ENCODE data around the gene UGT1A10.

UGT1A10 gene

DNA sequence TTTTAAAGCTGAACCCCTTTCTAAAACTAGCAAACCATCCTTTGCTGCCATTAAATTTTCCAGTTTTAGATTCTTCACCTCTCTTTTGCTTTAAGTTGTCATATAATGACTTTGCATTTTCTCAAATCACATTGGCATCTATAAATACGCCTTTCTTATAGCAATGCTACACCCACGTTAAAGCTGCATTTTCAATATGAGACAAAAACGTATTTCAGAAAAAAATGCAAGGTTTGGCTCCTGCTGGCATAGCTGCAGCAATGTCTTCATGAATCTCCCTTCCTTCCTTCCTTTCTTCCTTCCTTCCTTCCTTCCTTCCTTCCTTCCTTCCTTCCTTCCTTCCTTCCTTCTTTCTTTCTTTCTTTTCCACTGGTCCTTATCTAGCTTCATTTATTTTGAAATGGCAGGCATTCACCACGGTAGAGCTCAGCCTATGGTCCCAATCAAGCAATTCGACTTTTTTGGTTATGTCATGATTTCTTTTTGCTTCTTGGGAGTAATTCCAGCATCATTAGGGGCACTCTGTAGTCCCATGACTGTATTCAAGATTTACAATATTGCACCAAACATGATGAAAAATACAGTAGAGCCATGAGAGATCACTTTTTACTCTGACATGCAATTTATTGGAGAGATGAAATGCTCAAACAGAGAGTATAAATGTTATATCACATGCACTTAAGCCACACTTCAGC lies 8.8 kb upstream of the UGT1A10 start:
- Histone ChIP-seq H3K79me2 (ENCODE audit: control insufficient read depth, low read length) (no peaks in the 10 kb centered on the region), H3K36me3 (ENCODE audit: control insufficient read depth, low read length) (no peaks in the 10 kb centered on the region), H4K20me1 (ENCODE audit: control insufficient read depth, insufficient read depth, low read depth, low read length) (no peaks in the 10 kb centered on the region), H3K4me3 (ENCODE audit: low read length) (no peak overlapping the region), H3K9me2 (replicated peaks; ENCODE audit: control insufficient read depth, low read length) (no peaks in the 10 kb centered on the region), H3K27ac (ENCODE audit: low read depth, low read length) (no peak overlapping the region), H3K4me1 (ENCODE audit: control insufficient read depth, low read length) (no peaks in the 10 kb centered on the region), H3F3A (ENCODE audit: control insufficient read depth, insufficient read depth) (no peaks in the 10 kb centered on the region), H3K4me2 (ENCODE audit: low read length) (no peak overlapping the region), H3K9me3 (ENCODE audit: control insufficient read depth, insufficient read depth, low read length) (peaks cover 11% of the 10 kb centered on the region; the same call in 1 of the 2 replicates), H3K27me3 (ENCODE audit: control insufficient read depth, low read length) (0 out of 2 replicates have a peak, but pooled peaks cover 4% of the 10 kb centered on the region)
- TF ChIP-seq EZH2phosphoT487 (IDR thresholded peaks at IDR 0.05; ENCODE audit: borderline replicate concordance, low read length) = no peak
- TF ChIP-seq, protein P1, sequence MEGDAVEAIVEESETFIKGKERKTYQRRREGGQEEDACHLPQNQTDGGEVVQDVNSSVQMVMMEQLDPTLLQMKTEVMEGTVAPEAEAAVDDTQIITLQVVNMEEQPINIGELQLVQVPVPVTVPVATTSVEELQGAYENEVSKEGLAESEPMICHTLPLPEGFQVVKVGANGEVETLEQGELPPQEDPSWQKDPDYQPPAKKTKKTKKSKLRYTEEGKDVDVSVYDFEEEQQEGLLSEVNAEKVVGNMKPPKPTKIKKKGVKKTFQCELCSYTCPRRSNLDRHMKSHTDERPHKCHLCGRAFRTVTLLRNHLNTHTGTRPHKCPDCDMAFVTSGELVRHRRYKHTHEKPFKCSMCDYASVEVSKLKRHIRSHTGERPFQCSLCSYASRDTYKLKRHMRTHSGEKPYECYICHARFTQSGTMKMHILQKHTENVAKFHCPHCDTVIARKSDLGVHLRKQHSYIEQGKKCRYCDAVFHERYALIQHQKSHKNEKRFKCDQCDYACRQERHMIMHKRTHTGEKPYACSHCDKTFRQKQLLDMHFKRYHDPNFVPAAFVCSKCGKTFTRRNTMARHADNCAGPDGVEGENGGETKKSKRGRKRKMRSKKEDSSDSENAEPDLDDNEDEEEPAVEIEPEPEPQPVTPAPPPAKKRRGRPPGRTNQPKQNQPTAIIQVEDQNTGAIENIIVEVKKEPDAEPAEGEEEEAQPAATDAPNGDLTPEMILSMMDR (IDR thresholded peaks at IDR 0.05; ENCODE audit: low read depth, low read length, poor library complexity, severe bottlenecking) = no peak

DNA sequence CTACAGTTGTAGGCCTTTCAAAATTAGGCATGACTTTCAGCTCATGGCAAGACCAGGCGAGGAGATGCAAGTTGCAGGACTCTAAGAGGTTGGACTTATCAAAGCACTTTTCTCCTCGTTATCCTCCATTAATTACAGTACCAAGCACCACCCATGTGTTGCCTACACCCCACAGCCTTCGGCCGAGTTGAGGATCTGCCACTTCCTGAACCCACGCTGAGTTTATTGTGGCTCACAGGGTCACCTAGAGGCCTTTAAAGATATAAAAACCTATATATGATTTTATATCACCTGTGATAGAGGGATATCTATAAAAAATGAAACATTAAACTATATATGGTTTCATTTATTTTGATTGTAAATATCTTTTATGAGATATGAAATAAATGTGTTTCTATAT lies 2.6 kb downstream of the UGT1A10 start:
- Histone ChIP-seq H3K79me2 (ENCODE audit: control insufficient read depth, low read length) (no peaks in the 10 kb centered on the region), H3K4me1 (ENCODE audit: control insufficient read depth, low read length) (peaks cover 8% of the 10 kb centered on the region), H3K9me3 (ENCODE audit: control insufficient read depth, insufficient read depth, low read length) (no peaks in the 10 kb centered on the region), H3K4me2 (ENCODE audit: low read length) (no peak overlapping the region; the same call in 1 of the 2 replicates), H3K4me3 (ENCODE audit: low read length) (no peak overlapping the region), H3K27me3 (ENCODE audit: control insufficient read depth, low read length) (no peaks in the 10 kb centered on the region), H3K9me2 (replicated peaks; ENCODE audit: control insufficient read depth, low read length) (no peaks in the 10 kb centered on the region), H4K20me1 (ENCODE audit: control insufficient read depth, insufficient read depth, low read depth, low read length) (no peaks in the 10 kb centered on the region), H3F3A (ENCODE audit: control insufficient read depth, insufficient read depth) (no peaks in the 10 kb centered on the region), H3K27ac (ENCODE audit: low read depth, low read length) (no peak overlapping the region), H3K36me3 (ENCODE audit: control insufficient read depth, low read length) (no peaks in the 10 kb centered on the region)
- no peak for TF ChIP-seq EZH2phosphoT487 (IDR thresholded peaks at IDR 0.05; ENCODE audit: borderline replicate concordance, low read length)
- TF ChIP-seq, protein P1 (IDR thresholded peaks at IDR 0.05; ENCODE audit: low read depth, low read length, poor library complexity, severe bottlenecking) = no peak

DNA sequence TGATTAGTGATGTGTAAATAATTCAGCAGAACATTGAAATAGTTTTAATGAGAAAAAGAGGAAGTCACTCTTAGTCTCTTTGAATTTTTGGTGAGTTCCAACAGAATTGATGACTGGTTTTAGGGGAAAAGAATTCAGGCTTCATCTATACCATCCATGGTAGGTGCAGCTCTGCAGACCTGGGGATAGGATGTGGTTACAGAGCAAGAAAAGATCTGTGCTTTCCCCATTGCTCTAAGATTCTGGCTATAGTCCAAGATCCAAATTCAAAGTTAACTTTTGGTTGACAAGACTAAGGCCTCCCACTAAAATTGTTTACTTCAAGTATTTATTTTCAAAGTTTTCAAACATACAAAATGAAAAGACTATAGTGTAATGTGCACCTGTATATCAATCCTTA lies 3.6 kb downstream of the UGT1A10 start:
- TF ChIP-seq, protein P1 (IDR thresholded peaks at IDR 0.05; ENCODE audit: low read depth, low read length, poor library complexity, severe bottlenecking) = no peak
- TF ChIP-seq EZH2phosphoT487 (IDR thresholded peaks at IDR 0.05; ENCODE audit: borderline replicate concordance, low read length) = no peak
- Histone ChIP-seq H4K20me1 (ENCODE audit: control insufficient read depth, insufficient read depth, low read depth, low read length) (no peaks in the 10 kb centered on the region), H3K79me2 (ENCODE audit: control insufficient read depth, low read length) (no peaks in the 10 kb centered on the region), H3K9me3 (ENCODE audit: control insufficient read depth, insufficient read depth, low read length) (peaks cover 2% of the 10 kb centered on the region; the same call in 1 of the 2 replicates), H3K4me2 (ENCODE audit: low read length) (no peak overlapping the region), H3K27ac (ENCODE audit: low read depth, low read length) (no peak overlapping the region), H3K27me3 (ENCODE audit: control insufficient read depth, low read length) (no peaks in the 10 kb centered on the region), H3K4me3 (ENCODE audit: low read length) (no peak overlapping the region), H3K4me1 (ENCODE audit: control insufficient read depth, low read length) (peaks cover 8% of the 10 kb centered on the region), H3K9me2 (replicated peaks; ENCODE audit: control insufficient read depth, low read length) (no peaks in the 10 kb centered on the region), H3K36me3 (ENCODE audit: control insufficient read depth, low read length) (no peaks in the 10 kb centered on the region), H3F3A (ENCODE audit: control insufficient read depth, insufficient read depth) (no peaks in the 10 kb centered on the region)

Data from DOHH2 (cell line).